ENCODE results near the gene PDCD2. TPM values are rescaled to one million over a fixed set of nuclear protein-coding genes. Genes with fewer than 3 reads are reported as not detected.
"Not testable (repeated sequence)": the region's sequence is repeated elsewhere in the genome, so short reads cannot be mapped to it uniquely, and the experiment has no call there.

Gene PDCD2
- total and polyA plus RNA-seq, 4 experiments from 2014 or later = 75.2 to 132 (median 102) TPM

GRCh38 chr6:170532867-170533488 is 51.5 kb downstream of the PDCD2 start:
- Mint-ChIP-seq H3K27me3 (no peaks in the 10 kb centered on the region), H3K36me3 (peaks cover 32 to 51% of the 10 kb centered on the region in 2 donors), H3K27ac (no peak overlapping the region), H3K9me3 (no peaks in the 10 kb centered on the region), H3K4me3 (peak overlapping the region in 1 of 8 donors; percentile 3), H3K4me1 (peaks cover 0 to 7% (median under 1%) of the 10 kb centered on the region in 4 donors)
- Histone ChIP-seq H3K4me3 (ENCODE audit: low read length in 2 of 2) (no peak overlapping the region), H3K9me3 (ENCODE audit: control insufficient read depth in 1 of 2, low read length in 2 of 2) (no peaks in the 10 kb centered on the region), H3K4me1 (ENCODE audit: insufficient read depth, low read length) (no peaks in the 10 kb centered on the region), H3K27ac (ENCODE audit: low read depth, low read length) (no peak overlapping the region), H3K36me3 (ENCODE audit: insufficient read depth, low read length) (peaks cover 45% of the 10 kb centered on the region), H3K27me3 (ENCODE audit: insufficient read depth, low read length) (no peaks in the 10 kb centered on the region)
- ChIA-PET CTCF (ENCODE audit: partially characterized antibody) (interaction anchor here (6.0 to 6.1 kb wide), 2 partner anchors 701 to 744 kb away, joined by 41 to 54 read pairs; no protein-coding TSS in a partner anchor), POLR2A (ENCODE audit: partially characterized antibody) (no interaction called here)
- intact Hi-C loops (cut with micrococcal nuclease) = no loop called here
- DNase-seq = no peak

DNA sequence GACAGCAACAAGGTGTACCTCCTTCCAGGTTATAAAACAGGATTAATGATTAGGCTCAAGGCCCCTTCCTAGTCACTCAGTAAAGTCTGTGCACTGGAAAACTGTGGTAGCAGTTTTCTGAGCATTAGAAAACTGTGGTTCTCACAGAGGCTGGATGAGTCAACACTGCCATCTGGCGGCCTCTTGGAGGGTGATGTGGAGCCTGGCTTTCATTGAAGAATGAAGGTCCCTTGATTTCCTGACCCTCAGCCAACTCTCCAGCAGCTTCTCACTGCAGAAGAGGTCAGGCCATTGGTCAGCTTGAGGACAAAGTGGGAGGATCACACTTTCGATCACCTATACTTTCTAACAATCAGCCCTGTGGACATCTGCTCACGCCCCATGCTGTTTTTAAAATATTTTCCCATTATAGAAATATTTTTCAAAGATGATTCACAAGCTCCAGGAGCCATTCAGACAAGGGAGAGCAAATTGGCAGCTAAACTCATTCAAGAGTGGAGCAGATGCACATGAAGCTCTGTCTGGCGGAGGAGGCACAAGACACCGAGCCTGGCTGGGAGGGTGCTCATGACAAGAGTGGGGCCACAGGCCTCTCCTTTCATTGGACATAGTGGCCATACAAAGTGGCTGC is 54.5 kb downstream of the PDCD2 start:
- ChIA-PET POLR2A (ENCODE audit: partially characterized antibody) (no interaction called here), CTCF (ENCODE audit: partially characterized antibody) (interaction anchor here (0.7 to 6.1 kb wide), 20 partner anchors 8 to 1636 kb away, joined by 3 to 54 read pairs (median 6); partner anchors contain the start of gene PSMB1)
- Mint-ChIP-seq H3K36me3 (peaks cover 5 to 22% of the 10 kb centered on the region in 2 donors), H3K4me1 (peaks cover 0 to 2% (median under 1%) of the 10 kb centered on the region in 4 donors), H3K9me3 (no peaks in the 10 kb centered on the region), H3K4me3 (no peak overlapping the region), H3K27ac (peak overlapping the region in 2 of 7 donors; percentile 35 to 48), H3K27me3 (no peaks in the 10 kb centered on the region)
- Histone ChIP-seq H3K4me3 (ENCODE audit: low read length in 2 of 2) (no peak overlapping the region), H3K4me1 (ENCODE audit: insufficient read depth, low read length) (no peaks in the 10 kb centered on the region), H3K27ac (ENCODE audit: low read depth, low read length) (no peak overlapping the region), H3K9me3 (ENCODE audit: control insufficient read depth in 1 of 2, low read length in 2 of 2) (no peaks in the 10 kb centered on the region), H3K27me3 (ENCODE audit: insufficient read depth, low read length) (no peaks in the 10 kb centered on the region), H3K36me3 (ENCODE audit: insufficient read depth, low read length) (peaks cover 15% of the 10 kb centered on the region)
- intact Hi-C loops (cut with micrococcal nuclease) = loop anchor here (1.0 to 2.0 kb wide), 3 partner anchors 740 to 1635 kb away; no protein-coding TSS in a partner anchor
- DNase-seq = peak in 4 of 5 donors; percentile 41 to 53 (median 48)

DNA sequence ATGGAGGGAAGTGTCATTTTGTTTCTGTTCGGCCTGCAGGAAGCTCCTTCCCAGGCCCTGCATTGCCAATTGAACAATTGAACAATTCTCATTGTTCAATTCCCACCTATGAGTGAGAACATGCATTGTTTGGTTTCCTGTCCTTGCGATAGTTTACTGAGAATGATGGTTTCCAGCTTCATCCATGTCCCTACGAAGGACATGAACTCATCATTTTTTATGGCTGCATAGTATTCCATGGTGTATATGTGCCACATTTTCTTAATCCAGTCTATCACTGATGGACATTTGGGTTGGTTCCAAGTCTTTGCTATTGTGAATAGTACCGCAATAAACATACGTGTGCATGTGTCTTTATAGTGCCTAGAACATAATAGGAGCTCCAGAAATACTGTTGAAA is 56.4 kb downstream of the PDCD2 start:
- H3K36me3 ChIP-seq (ENCODE audit: insufficient read depth, low read length); H3K4me3 Mint-ChIP-seq; H3K4me1 ChIP-seq (ENCODE audit: insufficient read depth, low read length); H3K36me3 Mint-ChIP-seq; H3K4me3 ChIP-seq (ENCODE audit: low read length in 2 of 2); H3K27me3 Mint-ChIP-seq; H3K9me3 Mint-ChIP-seq; H3K4me1 Mint-ChIP-seq; H3K27ac Mint-ChIP-seq; H3K27ac ChIP-seq (ENCODE audit: low read depth, low read length); intact Hi-C loops (cut with micrococcal nuclease); DNase-seq; H3K9me3 ChIP-seq (ENCODE audit: control insufficient read depth in 1 of 2, low read length in 2 of 2); POLR2A ChIA-PET (ENCODE audit: partially characterized antibody); H3K27me3 ChIP-seq (ENCODE audit: insufficient read depth, low read length): not testable (repeated sequence)
- CTCF ChIA-PET (ENCODE audit: partially characterized antibody) = interaction anchor here (1.1 to 6.1 kb wide), 4 partner anchors 11 to 739 kb away, joined by 4 to 54 read pairs (median 38); no protein-coding TSS in a partner anchor

GRCh38 chr6:170525795-170526194 is 58.6 kb downstream of the PDCD2 start:
- no peak for DNase-seq
- ChIA-PET CTCF (ENCODE audit: partially characterized antibody) (interaction anchor here (0.8 to 0.9 kb wide), 2 partner anchors 8 to 14 kb away, joined by 3 read pairs; no protein-coding TSS in a partner anchor), POLR2A (ENCODE audit: partially characterized antibody) (no interaction called here)
- Histone ChIP-seq H3K9me3 (ENCODE audit: control insufficient read depth in 1 of 2, low read length in 2 of 2) (no peaks in the 10 kb centered on the region), H3K4me3 (ENCODE audit: low read length in 2 of 2) (no peak overlapping the region), H3K27me3 (ENCODE audit: insufficient read depth, low read length) (peaks cover 6% of the 10 kb centered on the region), H3K36me3 (ENCODE audit: insufficient read depth, low read length) (no peaks in the 10 kb centered on the region), H3K4me1 (ENCODE audit: insufficient read depth, low read length) (no peaks in the 10 kb centered on the region), H3K27ac (ENCODE audit: low read depth, low read length) (no peak overlapping the region)
- Mint-ChIP-seq H3K4me3 (no peak overlapping the region), H3K27me3 (no peaks in the 10 kb centered on the region), H3K27ac (no peak overlapping the region), H3K9me3 (no peaks in the 10 kb centered on the region), H3K36me3 (no peaks in the 10 kb centered on the region), H3K4me1 (peaks cover 0 to 2% (median under 1%) of the 10 kb centered on the region in 4 donors)
- intact Hi-C loops (cut with micrococcal nuclease) = no loop called here

Other genes starting within 250 kb of the PDCD2 start
- gene PSMB1, start 31.3 kb downstream of the PDCD2 start, total RNA-seq = 10 to 100 TPM; 94.2 to 98.6 TPM
- 100 to 1,000 TPM; 445 to 705 TPM for gene PSMB1, start 31.3 kb downstream of the PDCD2 start, polyA plus RNA-seq
- 10 to 100 TPM; 27.2 to 27.5 TPM for gene TBP, start 30.3 kb downstream of the PDCD2 start, total RNA-seq
- 10 to 100 TPM; 13.5 to 22.4 TPM for gene TBP, start 30.3 kb downstream of the PDCD2 start, polyA plus RNA-seq

Measured in CD4-positive, alpha-beta memory T cell (primary cell).